Ishikawa (cell line): ENCODE measurements around the gene AMIGO2.

Experiments used
- CEBPB ChIP-seq: IDR thresholded peaks from 2 replicates; pipeline ENCODE4 v1.6.1; 2012
- CREB1 ChIP-seq: IDR thresholded peaks from 2 replicates; pipeline ENCODE4 v1.6.1; 2012; ENCODE audit warnings: low read depth
- EGR1 ChIP-seq: IDR thresholded peaks from 2 replicates; pipeline ENCODE4 v1.6.1; 2012
- EP300 ChIP-seq: IDR thresholded peaks from 2 replicates; pipeline ENCODE4 v1.6.1; 2012; ENCODE audit warnings: borderline replicate concordance
- FOXM1 ChIP-seq: IDR thresholded peaks from 2 replicates; pipeline ENCODE4 v1.6.1; 2012; ENCODE audit warnings: low read depth, borderline replicate concordance
- NFIC ChIP-seq: IDR thresholded peaks from 2 replicates; pipeline ENCODE4 v1.6.1; 2012
- RAD21 ChIP-seq: IDR thresholded peaks from 2 replicates; pipeline ENCODE4 v1.6.1; 2012; ENCODE audit warnings: low read depth
- TAF1 ChIP-seq: IDR thresholded peaks from 2 replicates; pipeline ENCODE4 v1.6.1; 2012; ENCODE audit warnings: low read depth, mild to moderate bottlenecking
- TCF12 ChIP-seq: IDR thresholded peaks from 2 replicates; pipeline ENCODE4 v1.6.1; 2012; ENCODE audit warnings: low read depth
- TEAD4 ChIP-seq: IDR thresholded peaks from 2 replicates; pipeline ENCODE4 v1.6.1; 2012
- YY1 ChIP-seq: IDR thresholded peaks from 2 replicates; pipeline ENCODE4 v1.6.1; 2012; ENCODE audit warnings: low read depth
- ZBTB7A ChIP-seq: IDR thresholded peaks from 2 replicates; pipeline ENCODE4 v1.6.1; 2012; ENCODE audit warnings: low read depth
- TF ChIP-seq, protein P1 (sequence below): IDR thresholded peaks from 2 replicates; pipeline ENCODE4 v1.6.1; 2012
- TF ChIP-seq, protein P2 (sequence below): IDR thresholded peaks from 2 replicates; pipeline ENCODE4 v1.6.1; 2012; ENCODE audit warnings: low read depth, mild to moderate bottlenecking
- TF ChIP-seq, protein P3 (sequence below): IDR thresholded peaks from 2 replicates; pipeline ENCODE4 v1.6.1; 2012

Gene AMIGO2

DNA sequence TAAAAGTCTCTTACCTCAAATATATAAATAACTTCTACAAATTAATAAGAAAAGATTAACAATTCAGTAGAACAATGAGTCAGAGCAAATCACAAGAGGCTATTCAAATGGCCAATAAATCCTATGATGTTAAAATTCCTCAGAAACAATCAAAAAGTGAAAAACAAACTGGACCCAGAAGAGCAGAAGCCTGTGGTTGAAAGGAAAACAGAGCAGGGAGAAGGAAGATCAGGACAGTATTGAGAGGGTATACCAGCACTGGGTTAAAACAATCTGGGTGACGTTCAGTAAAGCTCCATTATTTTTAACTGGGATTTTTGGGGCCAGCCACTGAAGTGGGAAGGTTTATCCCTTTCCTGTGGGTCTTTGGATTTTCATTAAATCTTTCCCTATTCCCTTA lies 40.0 kb downstream of the AMIGO2 start:
- no peak for TF ChIP-seq EGR1
- no peak for TF ChIP-seq TAF1
- no peak for TF ChIP-seq FOXM1
- no peak for TF ChIP-seq CREB1
- no peak for TF ChIP-seq TEAD4
- no peak for TF ChIP-seq TCF12
- TF ChIP-seq, protein P1, sequence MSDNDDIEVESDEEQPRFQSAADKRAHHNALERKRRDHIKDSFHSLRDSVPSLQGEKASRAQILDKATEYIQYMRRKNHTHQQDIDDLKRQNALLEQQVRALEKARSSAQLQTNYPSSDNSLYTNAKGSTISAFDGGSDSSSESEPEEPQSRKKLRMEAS = no peak
- no peak for TF ChIP-seq NFIC
- TF ChIP-seq, protein P2, sequence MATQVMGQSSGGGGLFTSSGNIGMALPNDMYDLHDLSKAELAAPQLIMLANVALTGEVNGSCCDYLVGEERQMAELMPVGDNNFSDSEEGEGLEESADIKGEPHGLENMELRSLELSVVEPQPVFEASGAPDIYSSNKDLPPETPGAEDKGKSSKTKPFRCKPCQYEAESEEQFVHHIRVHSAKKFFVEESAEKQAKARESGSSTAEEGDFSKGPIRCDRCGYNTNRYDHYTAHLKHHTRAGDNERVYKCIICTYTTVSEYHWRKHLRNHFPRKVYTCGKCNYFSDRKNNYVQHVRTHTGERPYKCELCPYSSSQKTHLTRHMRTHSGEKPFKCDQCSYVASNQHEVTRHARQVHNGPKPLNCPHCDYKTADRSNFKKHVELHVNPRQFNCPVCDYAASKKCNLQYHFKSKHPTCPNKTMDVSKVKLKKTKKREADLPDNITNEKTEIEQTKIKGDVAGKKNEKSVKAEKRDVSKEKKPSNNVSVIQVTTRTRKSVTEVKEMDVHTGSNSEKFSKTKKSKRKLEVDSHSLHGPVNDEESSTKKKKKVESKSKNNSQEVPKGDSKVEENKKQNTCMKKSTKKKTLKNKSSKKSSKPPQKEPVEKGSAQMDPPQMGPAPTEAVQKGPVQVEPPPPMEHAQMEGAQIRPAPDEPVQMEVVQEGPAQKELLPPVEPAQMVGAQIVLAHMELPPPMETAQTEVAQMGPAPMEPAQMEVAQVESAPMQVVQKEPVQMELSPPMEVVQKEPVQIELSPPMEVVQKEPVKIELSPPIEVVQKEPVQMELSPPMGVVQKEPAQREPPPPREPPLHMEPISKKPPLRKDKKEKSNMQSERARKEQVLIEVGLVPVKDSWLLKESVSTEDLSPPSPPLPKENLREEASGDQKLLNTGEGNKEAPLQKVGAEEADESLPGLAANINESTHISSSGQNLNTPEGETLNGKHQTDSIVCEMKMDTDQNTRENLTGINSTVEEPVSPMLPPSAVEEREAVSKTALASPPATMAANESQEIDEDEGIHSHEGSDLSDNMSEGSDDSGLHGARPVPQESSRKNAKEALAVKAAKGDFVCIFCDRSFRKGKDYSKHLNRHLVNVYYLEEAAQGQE = no peak
- TF ChIP-seq EP300 = no peak
- no peak for TF ChIP-seq ZBTB7A
- no peak for TF ChIP-seq RAD21
- no peak for TF ChIP-seq CEBPB
- TF ChIP-seq, protein P3, sequence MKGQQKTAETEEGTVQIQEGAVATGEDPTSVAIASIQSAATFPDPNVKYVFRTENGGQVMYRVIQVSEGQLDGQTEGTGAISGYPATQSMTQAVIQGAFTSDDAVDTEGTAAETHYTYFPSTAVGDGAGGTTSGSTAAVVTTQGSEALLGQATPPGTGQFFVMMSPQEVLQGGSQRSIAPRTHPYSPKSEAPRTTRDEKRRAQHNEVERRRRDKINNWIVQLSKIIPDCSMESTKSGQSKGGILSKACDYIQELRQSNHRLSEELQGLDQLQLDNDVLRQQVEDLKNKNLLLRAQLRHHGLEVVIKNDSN = no peak
- TF ChIP-seq YY1 = no peak

DNA sequence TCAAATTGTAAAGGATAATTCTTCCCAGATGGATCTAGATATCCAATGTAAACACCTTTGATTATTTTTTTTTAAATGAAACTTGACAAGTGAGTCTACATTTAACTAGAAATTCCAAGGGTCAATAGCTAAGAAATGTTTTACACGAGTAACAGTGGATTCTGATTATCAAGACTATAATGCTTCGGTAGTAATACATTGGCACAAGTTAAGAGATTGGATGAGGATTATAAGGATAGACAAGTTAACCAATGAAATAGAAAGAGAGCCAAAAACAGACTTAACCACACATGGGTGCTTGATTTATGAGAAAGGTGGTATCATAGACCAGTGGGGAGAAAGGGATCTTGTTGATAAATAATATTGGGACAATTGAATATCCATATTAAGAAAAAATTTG lies 40.7 kb downstream of the AMIGO2 start:
- TF ChIP-seq FOXM1 (no peak), TEAD4 (no peak), TCF12 (no peak), RAD21 (no peak)

DNA sequence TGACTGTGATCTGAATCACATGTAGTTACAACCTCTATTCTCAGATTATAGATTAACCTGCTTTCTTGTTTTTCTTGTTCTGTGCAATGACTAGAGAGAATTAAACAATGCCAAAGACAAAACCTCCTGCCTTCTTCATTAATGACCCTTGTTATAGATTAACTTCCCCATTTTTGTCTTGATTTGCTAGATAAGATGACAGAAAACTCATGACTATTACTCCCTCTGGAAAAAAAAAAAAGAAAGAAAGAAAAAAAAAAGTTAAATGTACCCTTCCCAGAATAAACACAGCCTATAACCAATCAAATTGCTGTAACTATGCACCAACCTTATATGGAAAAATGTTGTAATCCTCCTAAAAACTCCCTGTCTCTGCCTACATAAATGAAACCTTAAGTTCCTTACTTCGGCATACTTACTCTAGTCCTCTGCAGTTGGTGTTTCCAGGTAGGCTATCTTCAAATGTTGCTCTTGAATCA lies 41.5 kb downstream of the AMIGO2 start:
- TF ChIP-seq CEBPB = 0 out of 2 replicates have a peak, but pooled peaks have one; percentile 20
- TF ChIP-seq FOXM1 = no peak

DNA sequence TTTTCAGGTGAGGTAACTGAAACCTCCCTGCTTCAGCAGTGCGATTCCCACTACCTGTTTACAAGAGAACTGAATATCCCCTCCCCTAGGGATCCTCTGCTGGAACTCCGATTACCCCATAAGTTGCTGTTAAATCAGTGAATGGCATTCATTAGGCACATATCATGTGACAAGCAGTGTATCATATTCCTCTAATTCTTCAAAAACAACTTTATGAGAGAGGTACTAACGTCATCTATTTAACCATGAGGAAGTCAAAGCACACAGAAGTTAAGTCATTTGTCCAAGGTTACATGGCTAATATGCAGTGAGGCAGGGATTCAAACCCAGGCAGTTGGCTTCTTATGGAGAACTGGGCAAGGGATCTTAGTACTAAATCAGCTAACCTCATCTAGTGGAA lies 44.3 kb downstream of the AMIGO2 start:
- TF ChIP-seq, protein P2 = no peak
- TF ChIP-seq ZBTB7A = no peak
- no peak for TF ChIP-seq YY1
- TF ChIP-seq FOXM1 = no peak
- TF ChIP-seq, protein P3 = no peak
- no peak for TF ChIP-seq EP300
- no peak for TF ChIP-seq TCF12
- TF ChIP-seq CEBPB = no peak
- TF ChIP-seq, protein P1 = no peak
- TF ChIP-seq TAF1 = no peak

DNA sequence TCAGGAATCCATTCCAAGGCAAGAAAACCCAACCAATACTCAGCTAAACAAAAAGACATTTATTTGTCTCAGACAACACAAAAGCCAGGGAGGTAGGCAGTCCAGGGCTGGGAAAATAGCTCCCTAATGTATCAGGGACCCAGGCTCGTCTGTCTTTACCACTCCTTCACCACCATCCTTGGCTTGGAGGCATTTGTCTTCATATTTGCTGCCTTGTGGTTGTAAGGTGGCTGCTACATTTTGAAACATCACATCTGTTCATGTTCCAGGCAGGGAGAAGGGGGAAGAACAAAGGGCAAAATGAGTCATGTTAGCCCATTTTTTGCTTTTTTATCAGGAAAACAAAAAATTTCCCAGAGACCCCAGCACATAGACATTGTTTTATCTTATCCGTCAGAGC lies 45.1 kb downstream of the AMIGO2 start:
- TF ChIP-seq, protein P3 = no peak
- no peak for TF ChIP-seq TEAD4
- no peak for TF ChIP-seq ZBTB7A
- no peak for TF ChIP-seq EP300
- TF ChIP-seq CEBPB = no peak
- TF ChIP-seq, protein P1 = no peak

DNA sequence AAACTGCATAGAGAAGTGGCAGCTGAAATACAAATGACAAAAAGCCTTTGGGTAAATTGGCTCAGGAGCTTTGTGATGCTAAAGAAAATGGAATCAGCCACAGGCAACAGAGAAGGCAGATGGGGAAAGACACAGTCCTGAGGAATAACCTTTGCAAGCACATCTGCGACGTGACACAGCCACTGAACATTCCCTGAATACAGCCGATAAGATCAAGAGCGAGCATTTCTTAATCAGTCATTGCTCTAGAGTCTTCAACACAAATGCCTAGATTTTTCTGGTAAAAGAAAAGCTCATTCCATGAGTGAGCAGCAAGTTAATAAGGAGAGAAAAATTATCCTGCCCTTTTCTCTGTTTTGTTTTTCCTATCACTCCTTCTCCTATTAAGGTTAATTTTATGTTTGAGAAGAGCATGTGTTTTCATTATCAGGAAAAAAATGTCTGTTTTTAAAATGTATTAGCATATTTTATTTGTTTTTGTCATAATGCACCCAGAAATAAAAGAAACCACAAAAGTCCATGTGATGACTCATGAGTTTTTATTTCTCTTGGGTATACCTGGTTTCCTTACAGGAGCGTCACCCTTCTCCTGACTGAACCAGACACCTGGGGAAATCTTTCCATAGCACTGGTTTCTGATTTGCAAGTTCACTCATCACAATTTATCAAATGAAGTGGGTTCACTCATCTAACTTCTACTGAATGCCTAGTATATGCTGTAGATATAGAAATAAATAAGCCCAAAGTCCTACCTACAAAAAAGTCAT lies 45.8 kb downstream of the AMIGO2 start:
- TF ChIP-seq ZBTB7A (no peak), CREB1 (no peak), CEBPB (no peak), EGR1 (no peak), EP300 (no peak), FOXM1 (no peak), TAF1 (no peak), TEAD4 (no peak), YY1 (no peak), TCF12 (no peak), RAD21 (no peak), NFIC (no peak)
- TF ChIP-seq, protein P1 = no peak
- TF ChIP-seq, protein P3 = no peak
- TF ChIP-seq, protein P2 = no peak
